ENCODE results near the gene CLEC3A.
"Not testable (repeated sequence)": the region's sequence is repeated elsewhere in the genome, so short reads cannot be mapped to it uniquely, and the experiment has no call there.

Gene CLEC3A

GRCh38 chr16:78022347-78023060, at the start of gene CLEC3A:
Gene CLEC3A (plus strand): TSS chr16:78022548. CDS start chr16:78022627, 79 bp downstream.
- no peak for DNase-seq

- DNase-seq, result no peak
Observed at GRCh38 chr16:77974883-77975282, 47.5 kb upstream of the CLEC3A start.

GRCh38 chr16:77975942-77976341, 46.4 kb upstream of the CLEC3A start:
- DNase-seq, result no peak

- DNase-seq, result no peak
Observed at GRCh38 chr16:77977339-77977738, 45.0 kb upstream of the CLEC3A start.

GRCh38 chr16:77985111-77985510, 37.2 kb upstream of the CLEC3A start:
- no peak for DNase-seq

- DNase-seq, result no peak
Observed at GRCh38 chr16:77986011-77986740, 36.2 kb upstream of the CLEC3A start.

GRCh38 chr16:77987810-77988209, 34.5 kb upstream of the CLEC3A start:
- DNase-seq, result no peak

- no peak for DNase-seq
Observed at GRCh38 chr16:77989846-77990245, 32.5 kb upstream of the CLEC3A start.

- no peak for DNase-seq
Observed at GRCh38 chr16:77991701-77992100, 30.6 kb upstream of the CLEC3A start.

GRCh38 chr16:77992381-77992780, 30.0 kb upstream of the CLEC3A start:
- not testable (repeated sequence) for DNase-seq

- DNase-seq, result no peak
Observed at GRCh38 chr16:77993111-77993985, 29.0 kb upstream of the CLEC3A start.

- DNase-seq, result no peak
Observed at GRCh38 chr16:77995843-77996455, 26.4 kb upstream of the CLEC3A start.

- DNase-seq, result no peak
Observed at GRCh38 chr16:77998350-77999023, 23.9 kb upstream of the CLEC3A start.

- no peak for DNase-seq
Observed at GRCh38 chr16:78001451-78002025, 20.8 kb upstream of the CLEC3A start.

- DNase-seq, result peak; percentile 39 to 42
Observed at GRCh38 chr16:78002915-78003538, 19.3 kb upstream of the CLEC3A start.

GRCh38 chr16:78004517-78004916, 17.8 kb upstream of the CLEC3A start:
- DNase-seq, result no peak

- no peak for DNase-seq
Observed at GRCh38 chr16:78005881-78006280, 16.5 kb upstream of the CLEC3A start.

GRCh38 chr16:78007121-78007520, 15.2 kb upstream of the CLEC3A start:
- no peak for DNase-seq

- no peak for DNase-seq
Observed at GRCh38 chr16:78024159-78024558, 1.8 kb downstream of the CLEC3A start.

- no peak for DNase-seq
Observed at GRCh38 chr16:78025631-78026030, 3.3 kb downstream of the CLEC3A start.

GRCh38 chr16:78028018-78028417, 5.7 kb downstream of the CLEC3A start:
- no peak for DNase-seq
